Measurements from ENCODE around the gene JPH3. TPM values are rescaled to one million over a fixed set of nuclear protein-coding genes. Genes with fewer than 3 reads are reported as not detected.

The JPH3 gene
- polyA plus RNA-seq, 3 donors = not detected

DNA sequence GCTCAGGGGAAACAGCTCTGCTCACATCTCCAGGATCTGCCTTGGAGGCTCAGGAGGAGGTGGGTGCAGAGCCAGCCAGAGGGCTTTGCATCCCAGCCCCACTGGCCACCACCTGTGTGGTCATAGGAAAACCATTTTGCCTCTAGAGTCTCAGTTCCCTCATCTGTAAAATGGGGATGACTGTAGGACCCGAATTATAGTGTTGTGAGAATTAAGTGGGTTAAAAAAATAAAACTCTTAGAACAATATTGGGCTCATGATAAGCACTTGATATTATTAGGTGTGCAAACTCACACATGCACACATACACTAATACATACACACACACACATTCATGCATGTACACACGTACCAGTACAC lies 19.4 kb upstream of the JPH3 start:
- Histone ChIP-seq H3K27ac (ENCODE audit: low read depth in 1 of 2, low read length in 2 of 2) (no peak overlapping the region), H3K27me3 (ENCODE audit: control insufficient read depth in 2 of 2, insufficient read depth in 2 of 2, low read length in 2 of 2) (peaks cover 0 to 15% of the 10 kb centered on the region in 2 donors), H3K9me3 (replicated peaks in 1 of 2; ENCODE audit: control insufficient read depth in 1 of 2, insufficient read depth in 1 of 2, low read length in 2 of 2) (no peaks in the 10 kb centered on the region), H3K4me3 (replicated peaks in 1 of 3; ENCODE audit: low read depth in 2 of 3, low read length in 3 of 3) (no peak overlapping the region), H2AFZ (ENCODE audit: insufficient read depth, low read depth, low read length, poor library complexity, severe bottlenecking) (no peak overlapping the region), H4K20me1 (ENCODE audit: insufficient read depth, low read length) (no peaks in the 10 kb centered on the region), H3K9ac (ENCODE audit: insufficient read depth, low read length, poor library complexity, severe bottlenecking) (no peak overlapping the region), H3K36me3 (replicated peaks in 1 of 2; ENCODE audit: control insufficient read depth in 1 of 2, insufficient read depth in 2 of 2, low read length in 2 of 2) (no peaks in the 10 kb centered on the region), H3K4me2 (replicated peaks; ENCODE audit: extremely low read depth, low read length, poor library complexity, severe bottlenecking) (no peak overlapping the region), H3K4me1 (ENCODE audit: control insufficient read depth in 1 of 2, insufficient read depth in 2 of 2, low read length in 2 of 2) (no peaks in the 10 kb centered on the region), H3K79me2 (ENCODE audit: insufficient read depth, low read length) (no peaks in the 10 kb centered on the region)
- no peak for DNase-seq
- intact Hi-C loops (cut with micrococcal nuclease) = no loop called here
- Mint-ChIP-seq H3K27ac (no peak overlapping the region), H3K4me1 (no peaks in the 10 kb centered on the region), H3K36me3 (no peaks in the 10 kb centered on the region), H3K9me3 (no peaks in the 10 kb centered on the region), H3K4me3 (peak overlapping the region in 1 of 2 donors; percentile 20), H3K27me3 (ENCODE audit: low read depth in 3 of 3) (peaks cover 20 to 48% (median 41%) of the 10 kb centered on the region in 3 donors)
- WGBS (ENCODE audit: insufficient coverage) = 57% methylated on average over 1 of the region's 2 CpGs
- TF ChIP-seq, protein P1, sequence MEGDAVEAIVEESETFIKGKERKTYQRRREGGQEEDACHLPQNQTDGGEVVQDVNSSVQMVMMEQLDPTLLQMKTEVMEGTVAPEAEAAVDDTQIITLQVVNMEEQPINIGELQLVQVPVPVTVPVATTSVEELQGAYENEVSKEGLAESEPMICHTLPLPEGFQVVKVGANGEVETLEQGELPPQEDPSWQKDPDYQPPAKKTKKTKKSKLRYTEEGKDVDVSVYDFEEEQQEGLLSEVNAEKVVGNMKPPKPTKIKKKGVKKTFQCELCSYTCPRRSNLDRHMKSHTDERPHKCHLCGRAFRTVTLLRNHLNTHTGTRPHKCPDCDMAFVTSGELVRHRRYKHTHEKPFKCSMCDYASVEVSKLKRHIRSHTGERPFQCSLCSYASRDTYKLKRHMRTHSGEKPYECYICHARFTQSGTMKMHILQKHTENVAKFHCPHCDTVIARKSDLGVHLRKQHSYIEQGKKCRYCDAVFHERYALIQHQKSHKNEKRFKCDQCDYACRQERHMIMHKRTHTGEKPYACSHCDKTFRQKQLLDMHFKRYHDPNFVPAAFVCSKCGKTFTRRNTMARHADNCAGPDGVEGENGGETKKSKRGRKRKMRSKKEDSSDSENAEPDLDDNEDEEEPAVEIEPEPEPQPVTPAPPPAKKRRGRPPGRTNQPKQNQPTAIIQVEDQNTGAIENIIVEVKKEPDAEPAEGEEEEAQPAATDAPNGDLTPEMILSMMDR (IDR thresholded peaks at IDR 0.05) = no peak

DNA sequence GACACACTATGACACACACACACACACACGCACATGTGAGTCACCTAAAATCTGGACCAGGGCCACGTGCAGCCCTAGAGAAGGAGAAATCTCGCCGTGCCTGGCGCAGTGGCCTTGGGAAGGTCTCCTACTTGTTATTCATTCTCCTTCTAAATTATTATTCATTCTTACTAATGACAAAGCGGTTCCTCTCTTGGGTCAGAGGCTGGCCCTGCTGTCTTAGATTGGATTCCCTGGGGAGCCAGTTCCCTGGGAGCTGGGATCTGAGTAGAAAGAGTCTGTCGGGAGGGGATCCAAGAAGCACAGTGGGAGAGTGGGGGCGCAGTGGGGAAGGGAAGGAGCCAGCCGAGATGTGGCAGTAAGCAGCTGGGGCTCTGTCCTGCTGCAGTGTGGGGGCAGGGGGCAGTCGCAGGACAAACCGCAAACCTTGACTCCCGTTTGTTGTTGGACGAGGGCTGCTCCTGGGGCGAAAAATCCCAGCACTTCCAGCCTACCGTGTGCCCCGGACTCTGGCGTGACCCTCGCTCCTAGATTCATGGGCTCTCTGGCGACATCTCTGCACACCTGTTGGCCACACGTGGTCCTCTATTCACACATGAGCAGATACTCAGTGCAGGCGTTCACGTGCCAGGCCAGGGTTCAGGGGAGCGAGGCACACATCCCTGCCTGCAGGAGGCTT lies 18.7 kb upstream of the JPH3 start:
- H3K27me3 ChIP-seq (ENCODE audit: control insufficient read depth in 2 of 2, insufficient read depth in 2 of 2, low read length in 2 of 2) = peaks cover 0 to 15% of the 10 kb centered on the region in 2 donors
- no peak for DNase-seq
- H3K79me2 ChIP-seq (ENCODE audit: insufficient read depth, low read length) = no peaks in the 10 kb centered on the region
- Mint-ChIP-seq H3K27me3 (ENCODE audit: low read depth in 3 of 3) (peaks cover 18 to 52% (median 41%) of the 10 kb centered on the region in 3 donors), H3K4me1 (no peaks in the 10 kb centered on the region), H3K4me3 (peak overlapping the region in 1 of 2 donors; percentile 16), H3K36me3 (no peaks in the 10 kb centered on the region), H3K9me3 (no peaks in the 10 kb centered on the region), H3K27ac (no peak overlapping the region)
- H3K36me3 ChIP-seq (replicated peaks in 1 of 2; ENCODE audit: control insufficient read depth in 1 of 2, insufficient read depth in 2 of 2, low read length in 2 of 2) = no peaks in the 10 kb centered on the region
- H3K9me3 ChIP-seq (replicated peaks in 1 of 2; ENCODE audit: control insufficient read depth in 1 of 2, insufficient read depth in 1 of 2, low read length in 2 of 2) = no peaks in the 10 kb centered on the region
- intact Hi-C loops (cut with micrococcal nuclease) = no loop called here
- 66% methylated on average over 17 of the region's 23 CpGs for WGBS (ENCODE audit: insufficient coverage)
- no peaks in the 10 kb centered on the region for H3K4me1 ChIP-seq (ENCODE audit: control insufficient read depth in 1 of 2, insufficient read depth in 2 of 2, low read length in 2 of 2)
- TF ChIP-seq, protein P1 (IDR thresholded peaks at IDR 0.05) = no peak
- no peaks in the 10 kb centered on the region for H4K20me1 ChIP-seq (ENCODE audit: insufficient read depth, low read length)
- no peak overlapping the region for H2AFZ ChIP-seq (ENCODE audit: insufficient read depth, low read depth, low read length, poor library complexity, severe bottlenecking)
- H3K4me3 ChIP-seq (replicated peaks in 1 of 3; ENCODE audit: low read depth in 2 of 3, low read length in 3 of 3) = no peak overlapping the region
- no peak overlapping the region for H3K4me2 ChIP-seq (replicated peaks; ENCODE audit: extremely low read depth, low read length, poor library complexity, severe bottlenecking)
- no peak overlapping the region for H3K9ac ChIP-seq (ENCODE audit: insufficient read depth, low read length, poor library complexity, severe bottlenecking)
- H3K27ac ChIP-seq (ENCODE audit: low read depth in 1 of 2, low read length in 2 of 2) = no peak overlapping the region
